HG02623 (cell line): ENCODE measurements around the gene KIRREL1.
"Not testable (repeated sequence)": the region's sequence is repeated elsewhere in the genome, so short reads cannot be mapped to it uniquely, and the experiment has no call there.

Source experiments
- ATAC-seq: cut with Tn5 transposase; IDR thresholded peaks from one replicate; pipeline ENCODE4 v1.9.1; 2021; ENCODE audit warnings: moderate library complexity; ENCODE audit not compliant: unreplicated experiment

The KIRREL1 gene

GRCh38 chr1:158128531-158128930, 135.1 kb downstream of the KIRREL1 start:
- not testable (repeated sequence) for ATAC-seq

DNA sequence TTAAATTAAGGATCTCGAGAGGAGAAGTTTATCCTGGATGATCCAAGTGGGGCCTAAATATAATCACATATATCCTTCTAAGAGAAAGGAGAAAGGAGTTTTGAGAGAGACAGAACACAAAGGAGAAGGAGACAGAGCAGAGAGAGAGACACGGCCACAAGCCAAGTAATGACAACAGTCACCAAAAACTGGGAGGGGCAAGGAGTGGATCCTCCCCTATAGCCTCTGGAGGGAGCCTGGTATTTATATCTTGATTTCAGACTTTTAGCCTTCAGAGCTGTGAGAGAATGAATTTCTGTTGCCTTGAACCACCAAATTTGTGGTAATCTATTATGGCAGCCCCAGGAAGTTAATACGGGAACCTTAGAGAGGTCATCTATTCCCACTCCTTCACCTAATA, 137.8 kb downstream of the KIRREL1 start:
- no peak for ATAC-seq

GRCh38 chr1:158140764-158141192, 147.3 kb downstream of the KIRREL1 start:
- ATAC-seq: no peak

DNA sequence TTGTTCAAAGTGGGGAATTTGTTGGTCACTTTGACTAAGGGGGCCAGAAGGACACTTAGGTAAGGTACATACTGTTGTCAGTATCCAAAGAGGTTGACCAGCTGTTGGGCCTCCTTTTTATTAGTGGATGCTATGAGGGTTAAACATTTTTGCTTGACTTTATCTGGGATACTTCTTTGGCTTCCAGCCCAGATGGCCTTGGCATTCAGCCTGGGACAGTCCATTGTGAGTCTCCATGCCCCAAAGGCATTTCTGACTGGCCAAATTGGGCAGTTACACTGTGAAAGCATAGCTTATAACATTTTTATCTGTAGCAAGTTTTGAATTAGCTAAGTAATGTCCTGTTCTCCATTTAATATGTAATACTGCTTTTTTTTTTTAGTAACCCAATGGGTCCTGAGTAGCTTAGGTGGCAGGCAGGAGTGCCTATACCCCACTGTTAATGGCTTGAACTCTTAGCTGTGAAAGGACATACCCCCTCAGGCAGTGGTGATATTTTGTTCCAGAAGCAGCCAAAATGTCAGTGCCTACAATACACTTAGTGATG, 151.8 kb downstream of the KIRREL1 start:
- no peak for ATAC-seq

- ATAC-seq: no peak
Observed at GRCh38 chr1:158146165-158146564, 152.7 kb downstream of the KIRREL1 start.

- no peak for ATAC-seq
Observed at GRCh38 chr1:158146739-158147138, 153.3 kb downstream of the KIRREL1 start.

GRCh38 chr1:158147401-158147800, 154.0 kb downstream of the KIRREL1 start:
- no peak for ATAC-seq

DNA sequence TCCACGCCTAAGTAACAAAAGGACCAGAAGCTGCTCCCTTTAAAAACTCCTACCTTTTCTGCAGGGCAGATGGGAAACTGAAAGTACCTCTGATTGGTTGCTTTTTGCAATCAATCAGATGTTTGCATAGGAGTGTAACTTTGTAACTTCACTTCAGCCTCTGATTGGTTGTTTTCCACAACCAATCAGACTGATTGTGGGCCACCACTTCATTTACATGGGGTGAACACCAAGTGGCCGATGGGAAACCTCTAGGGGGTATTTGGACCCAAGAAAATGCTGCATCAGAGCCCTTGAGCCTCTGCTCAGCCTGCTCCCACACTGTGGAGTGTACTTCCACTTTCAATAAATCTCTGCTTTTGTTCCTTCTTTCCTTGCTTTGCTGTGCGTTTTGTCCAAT, 154.4 kb downstream of the KIRREL1 start:
- ATAC-seq: no peak

GRCh38 chr1:158148468-158148867, 155.0 kb downstream of the KIRREL1 start:
- no peak for ATAC-seq

- ATAC-seq: no peak
Observed at GRCh38 chr1:158149175-158149574, 155.7 kb downstream of the KIRREL1 start.
